Activated T-cell treated with anti-CD3 and anti-CD28 coated beads for 24 hours (primary cell): Measurements from ENCODE around the gene APOC3.

Experiments
- DNase-seq: peaks from one replicate; pipeline ENCODE4 v3.0.0-alpha.2; 2020; ENCODE audit warnings: low read depth

The APOC3 gene

GRCh38 chr11:116804001-116804400 is 25.7 kb upstream of the APOC3 start:
- DNase-seq: no peak

DNA sequence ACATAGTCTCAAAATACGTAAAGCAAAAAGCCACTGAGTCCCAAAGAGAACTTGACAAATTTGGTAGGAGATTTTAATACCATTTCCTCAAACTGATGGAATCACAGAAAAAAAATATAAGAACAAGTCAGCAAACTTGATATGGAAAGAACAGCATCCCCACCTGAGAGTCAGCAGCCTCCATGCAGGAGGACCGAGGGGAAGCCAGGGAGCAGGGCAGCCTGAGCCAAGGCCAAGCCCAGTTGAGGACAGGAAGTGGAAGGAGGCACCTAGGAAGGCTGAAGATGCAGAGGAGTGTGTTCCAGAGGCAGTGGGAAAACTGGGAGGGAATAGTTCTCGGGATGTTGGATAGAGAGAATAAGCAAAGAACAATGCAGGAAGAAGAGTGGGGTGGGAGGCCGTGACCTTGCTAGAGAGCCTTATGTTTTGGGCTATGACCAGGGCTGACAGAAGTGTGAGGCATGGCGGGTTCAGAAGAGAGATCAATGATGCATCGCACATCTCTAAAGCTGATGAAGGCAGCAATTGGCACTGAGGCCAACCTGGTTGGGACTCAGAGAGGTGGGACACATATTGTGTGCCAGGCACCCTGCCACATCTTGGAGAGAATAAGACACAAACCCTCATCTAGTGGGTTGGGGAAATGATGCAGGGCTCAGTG is 22.0 kb upstream of the APOC3 start:
- no peak for DNase-seq

DNA sequence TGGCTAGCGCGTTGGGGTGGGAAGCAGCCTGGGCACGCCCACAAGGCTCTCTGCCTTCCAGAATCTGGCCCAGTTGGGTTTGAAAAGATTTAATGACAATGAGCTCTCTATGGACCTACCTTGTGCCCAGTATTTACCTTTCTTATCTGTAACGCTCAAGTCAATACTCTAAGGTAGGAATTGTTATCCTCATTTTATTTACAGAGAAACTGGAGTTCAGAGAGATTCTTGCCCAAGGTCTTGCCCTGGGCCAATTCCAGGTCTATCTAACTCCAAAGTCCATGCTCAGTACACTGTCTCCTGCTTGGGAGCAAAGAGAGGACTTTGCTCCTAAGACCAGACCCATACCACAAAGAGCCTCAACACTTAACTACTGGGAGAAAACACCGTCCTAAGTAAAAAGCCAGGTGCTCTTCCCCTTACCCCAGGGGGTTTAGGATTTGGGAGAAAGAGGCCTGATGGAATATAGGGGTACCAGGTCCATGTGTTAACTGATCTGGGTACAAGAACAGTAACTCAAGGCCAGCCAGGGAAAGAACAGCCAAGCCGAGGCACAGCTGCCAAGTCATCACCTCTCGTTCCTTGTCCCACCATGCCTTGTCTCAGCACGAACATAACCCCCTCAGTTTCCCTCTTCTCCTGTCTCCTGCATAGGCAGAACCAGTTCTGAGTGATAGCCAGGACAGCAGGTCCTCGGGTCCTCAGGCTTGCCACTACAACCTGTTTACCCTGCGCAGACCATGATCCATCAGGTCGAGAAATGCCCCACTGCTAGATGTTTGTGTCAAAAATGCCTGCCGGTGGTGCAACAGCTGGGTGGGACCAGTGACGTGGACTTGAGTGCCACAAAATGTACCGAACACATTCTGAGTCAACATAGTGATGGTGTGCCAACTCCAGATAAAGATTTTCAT is 21.2 kb upstream of the APOC3 start:
- DNase-seq: no peak

DNA sequence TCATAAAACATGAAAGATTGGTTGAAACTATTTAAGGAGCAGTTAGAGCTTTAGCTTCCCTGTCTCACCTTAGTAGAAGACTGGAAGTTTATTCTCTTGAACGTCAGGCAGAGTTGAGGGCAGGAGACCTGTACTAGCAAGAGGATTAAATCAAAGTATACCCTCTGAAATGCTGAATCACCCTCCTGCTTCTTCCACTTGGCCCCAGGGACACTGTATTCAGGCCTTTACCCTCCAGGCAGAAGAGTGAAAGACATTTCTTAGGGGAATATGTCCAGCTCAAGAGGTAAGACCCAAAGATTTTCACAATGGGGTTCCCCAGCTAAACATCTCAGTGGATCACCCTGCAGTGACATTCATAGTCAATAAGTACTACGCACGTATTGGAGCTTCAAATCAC is 18.5 kb upstream of the APOC3 start:
- no peak for DNase-seq

GRCh38 chr11:116812109-116812508 is 17.6 kb upstream of the APOC3 start:
- no peak for DNase-seq

- DNase-seq: no peak
These were observed 16.5 kb upstream of the APOC3 start for GRCh38 chr11:116813170-116813569.

- DNase-seq: no peak
These were observed 15.8 kb upstream of the APOC3 start for GRCh38 chr11:116813781-116814471.

GRCh38 chr11:116814502-116814901 is 15.2 kb upstream of the APOC3 start:
- no peak for DNase-seq

DNA sequence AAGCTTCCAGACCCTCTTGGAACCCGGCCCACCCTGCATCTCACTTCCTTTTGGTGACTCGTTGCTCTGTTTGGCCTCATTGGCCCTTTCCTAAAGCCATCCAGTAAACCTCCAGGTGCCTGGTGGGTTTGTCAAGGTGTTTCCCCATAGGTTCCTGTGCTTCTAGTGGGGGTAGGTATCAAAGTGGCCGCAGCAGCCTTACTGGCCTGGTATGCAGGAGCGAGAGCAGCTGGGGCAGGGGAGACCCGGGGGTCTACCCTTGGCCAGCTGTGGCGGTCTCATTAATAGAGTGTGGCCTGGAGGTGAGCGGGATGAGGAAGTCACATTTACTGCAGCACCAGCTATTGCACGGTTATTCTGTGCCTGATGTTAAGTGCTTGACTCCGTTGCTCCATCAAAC is 10.7 kb upstream of the APOC3 start:
- no peak for DNase-seq

- DNase-seq: no peak
These were observed 8.4 kb upstream of the APOC3 start for GRCh38 chr11:116821050-116821918.

GRCh38 chr11:116822575-116822974 is 7.1 kb upstream of the APOC3 start:
- no peak for DNase-seq

- no peak for DNase-seq
These were observed 6.5 kb upstream of the APOC3 start, which contains the start of gene APOA4 for GRCh38 chr11:116823031-116823843. TSS of gene APOA4 (minus strand) at chr11:116823304. CDS start at chr11:116823191, 113 bp downstream.

DNA sequence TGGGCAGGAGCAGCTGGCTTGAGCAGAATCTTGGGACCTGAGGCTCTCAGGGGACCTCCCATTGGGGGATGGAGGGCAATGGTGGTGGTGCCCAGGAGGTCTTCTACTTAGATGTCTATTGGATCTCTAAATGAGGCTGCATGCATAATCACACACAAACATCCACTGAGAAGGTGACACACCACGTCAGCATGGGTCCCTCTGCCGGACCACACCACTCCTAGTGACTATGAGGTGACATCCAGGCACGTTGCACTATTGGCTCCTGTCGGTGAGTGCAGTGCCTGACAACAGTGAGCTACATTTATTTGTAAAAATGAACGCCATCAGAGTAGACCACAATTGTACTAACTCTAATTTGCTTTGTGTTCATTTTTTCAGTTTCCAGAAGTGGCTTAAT is 4.3 kb upstream of the APOC3 start:
- DNase-seq: no peak

GRCh38 chr11:116825854-116826750 is 3.6 kb upstream of the APOC3 start:
- DNase-seq: no peak

- DNase-seq: no peak
These were observed 2.8 kb upstream of the APOC3 start for GRCh38 chr11:116826751-116827431.

- DNase-seq: no peak
These were observed 2.2 kb upstream of the APOC3 start for GRCh38 chr11:116827461-116827860.

- no peak for DNase-seq
These were observed 829 bp upstream of the APOC3 start for GRCh38 chr11:116828632-116829524.
